Pancreas (tissue), 10 donors: Measurements from ENCODE around the gene RAB1A. TPM values are rescaled to one million over a fixed set of nuclear protein-coding genes. Genes with fewer than 3 reads are reported as not detected.

Experiments used
- ATAC-seq, 4 donors: fragments of 200-7000 bp; cut with Tn5 transposase; one replicate each; pipeline versions ENCODE4 v1.8.0 to v1.9.1; 2020; ENCODE audit warnings: mild to moderate bottlenecking in 4 of 4, moderate library complexity in 4 of 4
- DNase-seq, 6 donors: peaks; one replicate each; pipeline ENCODE4 v3.0.0-alpha.2; 2020
- FAIRE-seq: peaks from 2 replicates; lab custom pipeline; 2012; peaks lifted over from hg19 to GRCh38; lab: Jason Lieb, UNC
- H3K27ac ChIP-seq, 4 donors: fragments of 200-600 bp; sonication (generic); 1 replicate in 3 of 4; 2 replicates in 1 of 4; pipeline versions ENCODE4 v1.5.0 to v1.8.0; 2020
- H3K27me3 ChIP-seq, 4 donors: fragments of 200-600 bp; one replicate each; pipeline ENCODE4 v1.8.0; 2021
- H3K36me3 ChIP-seq, 3 donors: fragments of 200-600 bp; sonication (generic) in 1 of 3; one replicate each; pipeline versions ENCODE4 v1.5.0 to v1.8.0; 2020 to 2021
- H3K4me1 ChIP-seq, 3 donors: fragments of 200-600 bp; one replicate each; pipeline ENCODE4 v1.8.0; 2021
- H3K4me3 ChIP-seq, 4 donors: fragments of 200-600 bp; sonication (generic) in 2 of 4; one replicate each; pipeline versions ENCODE4 v1.5.0 to v1.8.0; 2020 to 2021
- H3K9me3 ChIP-seq, 4 donors: fragments of 200-600 bp; one replicate each; pipeline ENCODE4 v1.8.0; 2021
- WGBS, 2 donors: extraction: QIAGEN DNeasy Blood & Tissue Kit; methylation state at CpG; one replicate each; pipeline ENCODE4 v1.1.7; 2013; 5-methylcytosine and 5-hydroxymethylcytosine counted together
- intact Hi-C, 3 donors: fragments of 100-400 bp; cut with DNase I; formaldehyde crosslinking; loops; one replicate each; pipeline versions ENCODE4 v1.11.1 to v1.14.2; 2022
- polyA plus RNA-seq, 2 donors: library from polyadenylated mRNA; stranded (reverse); fragments of 200-250 nt; gene quantifications; one replicate each; pipeline ENCODE4 v1.2.3, GENCODE V29; 2013
- total RNA-seq, 6 donors: library from RNA; stranded (reverse); fragmentation: NEBNext Ultra II Directional in 4 of 6; extraction: Animal tissue kit (Norgen Biotek cat#: 25700) in 4 of 6; gene quantifications; one replicate each; pipeline versions ENCODE4 v1.2.1 to v1.2.4, GENCODE V29; 2021 to 2023
- TF ChIP-seq, protein P1 (sequence below), 4 donors: fragments of 200-600 bp; sonication (generic) in 3 of 4; IDR thresholded peaks; one replicate each; pipeline versions ENCODE4 v1.5.0 to v1.8.0; 2021; ENCODE audit warnings: antibody characterized with exemption in 4 of 4
- donor health status: healthy with polysubstance abuse.
- donor health status: DM: no; HTN: no; CAD: no; lungs with moderate emphysema.
- donor health status: DM: no; HTN: no; CAD: no.
- donor health status: control.
- donor health status: control.
- donor health status: Bipolar disorder and iron deficiency.
- donor health status: DM: yes; HTN: yes; CAD: no.
- donor health status: DM: no; HTN: no; CAD: no.
- donor health status: DM: no; HTN: no; CAD: no.
- donor health status: DM: yes; HTN: yes; CAD: no.

RAB1A gene
- total and polyA plus RNA-seq, 8 donors = 43.1 to 84.0 (median 67.5) TPM

DNA sequence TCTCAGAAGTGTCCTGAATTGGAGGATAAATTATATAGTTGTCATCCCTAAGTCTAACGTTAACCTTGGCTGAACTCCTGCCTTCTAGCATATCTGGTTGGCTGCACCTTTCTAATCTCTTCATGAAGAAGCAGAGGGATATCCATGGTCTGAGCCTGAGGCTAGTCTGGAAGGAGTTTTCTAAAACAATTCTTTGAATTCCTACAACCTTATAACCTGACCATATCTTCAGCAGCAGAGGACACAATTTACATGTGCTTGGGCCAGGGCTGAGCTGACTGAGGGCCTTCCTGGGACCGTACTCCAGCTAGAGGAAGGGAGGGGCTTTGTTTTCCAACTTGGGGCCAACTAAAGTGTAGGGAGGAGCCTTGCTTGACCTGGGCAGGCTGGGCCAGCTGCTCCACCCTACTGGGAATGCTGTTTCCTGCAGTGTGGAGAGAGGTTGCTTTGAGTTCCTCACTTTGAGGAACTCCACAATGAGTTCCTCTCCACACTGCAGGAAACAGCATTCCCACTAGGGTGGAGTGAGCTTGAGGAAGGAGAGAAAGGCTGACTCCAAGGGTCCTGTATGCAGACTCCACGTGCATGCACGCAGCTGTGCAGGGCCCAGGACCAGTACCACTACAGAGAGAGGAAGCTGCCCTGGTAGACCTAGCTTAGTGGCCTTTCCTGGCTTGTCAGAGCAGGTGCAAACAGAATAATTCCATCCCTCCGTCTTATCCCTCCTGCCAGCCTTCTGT is 54.1 kb downstream of the RAB1A start:
- FAIRE-seq (no peak), ATAC-seq (peak; percentile 33 to 77 (median 49)), DNase-seq (peak in 1 of 6 donors; percentile 28)
- Histone ChIP-seq H3K9me3 (no peaks in the 10 kb centered on the region), H3K27me3 (no peaks in the 10 kb centered on the region), H3K27ac (peak overlapping the region in 2 of 4 donors; percentile 4 to 18), H3K36me3 (peaks cover 0 to 26% (median 4%) of the 10 kb centered on the region in 3 donors), H3K4me3 (no peak overlapping the region), H3K4me1 (peaks cover 0 to 7% (median 4%) of the 10 kb centered on the region in 3 donors)
- TF ChIP-seq, protein P1, sequence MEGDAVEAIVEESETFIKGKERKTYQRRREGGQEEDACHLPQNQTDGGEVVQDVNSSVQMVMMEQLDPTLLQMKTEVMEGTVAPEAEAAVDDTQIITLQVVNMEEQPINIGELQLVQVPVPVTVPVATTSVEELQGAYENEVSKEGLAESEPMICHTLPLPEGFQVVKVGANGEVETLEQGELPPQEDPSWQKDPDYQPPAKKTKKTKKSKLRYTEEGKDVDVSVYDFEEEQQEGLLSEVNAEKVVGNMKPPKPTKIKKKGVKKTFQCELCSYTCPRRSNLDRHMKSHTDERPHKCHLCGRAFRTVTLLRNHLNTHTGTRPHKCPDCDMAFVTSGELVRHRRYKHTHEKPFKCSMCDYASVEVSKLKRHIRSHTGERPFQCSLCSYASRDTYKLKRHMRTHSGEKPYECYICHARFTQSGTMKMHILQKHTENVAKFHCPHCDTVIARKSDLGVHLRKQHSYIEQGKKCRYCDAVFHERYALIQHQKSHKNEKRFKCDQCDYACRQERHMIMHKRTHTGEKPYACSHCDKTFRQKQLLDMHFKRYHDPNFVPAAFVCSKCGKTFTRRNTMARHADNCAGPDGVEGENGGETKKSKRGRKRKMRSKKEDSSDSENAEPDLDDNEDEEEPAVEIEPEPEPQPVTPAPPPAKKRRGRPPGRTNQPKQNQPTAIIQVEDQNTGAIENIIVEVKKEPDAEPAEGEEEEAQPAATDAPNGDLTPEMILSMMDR (IDR thresholded peaks at IDR 0.05) = no peak
- intact Hi-C loops = loop anchor here in 1 of 3 donors (10.0 kb wide), 1 partner anchor 49 kb away; no protein-coding TSS in a partner anchor
- WGBS, 2 donors = 48 to 49% methylated on average over 5 of the region's 5 CpGs

DNA sequence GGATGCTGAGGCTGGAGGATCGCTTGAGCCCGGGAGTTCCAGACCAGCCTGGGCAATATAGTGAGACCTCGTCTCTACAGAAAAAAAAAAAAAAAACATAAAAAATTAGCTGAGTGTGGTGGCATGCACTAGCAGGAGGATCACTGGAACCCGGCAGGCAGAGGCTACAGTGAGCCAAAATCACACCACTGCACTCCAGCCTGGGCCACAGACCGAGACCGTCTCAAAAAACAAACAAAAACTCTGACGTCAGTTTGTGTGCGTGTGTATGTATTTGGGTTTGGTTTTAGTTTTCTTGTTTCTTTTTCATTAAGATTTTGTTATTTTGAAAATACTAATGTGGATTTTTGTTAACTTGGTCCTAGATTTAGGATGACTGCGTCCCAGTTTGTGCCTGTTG is 54.7 kb downstream of the RAB1A start:
- FAIRE-seq (no peak), DNase-seq (no peak), ATAC-seq (peak in 1 of 4 donors; percentile 10)
- intact Hi-C loops = loop anchor here in 1 of 3 donors (10.0 kb wide), 1 partner anchor 50 kb away; no protein-coding TSS in a partner anchor
- no peak overlapping the region for H3K4me3 ChIP-seq
- peak overlapping the region in 1 of 4 donors; percentile 18 for H3K27ac ChIP-seq
- TF ChIP-seq, protein P1 (IDR thresholded peaks at IDR 0.05) = no peak
- H3K27me3 ChIP-seq = no peaks in the 10 kb centered on the region
- peaks cover 0 to 20% (median 4%) of the 10 kb centered on the region in 3 donors for H3K36me3 ChIP-seq
- WGBS, 2 donors = 65 to 77% methylated on average over 9 of the region's 9 CpGs
- H3K4me1 ChIP-seq = peaks cover 0 to 7% (median 4%) of the 10 kb centered on the region in 3 donors
- no peaks in the 10 kb centered on the region for H3K9me3 ChIP-seq

DNA sequence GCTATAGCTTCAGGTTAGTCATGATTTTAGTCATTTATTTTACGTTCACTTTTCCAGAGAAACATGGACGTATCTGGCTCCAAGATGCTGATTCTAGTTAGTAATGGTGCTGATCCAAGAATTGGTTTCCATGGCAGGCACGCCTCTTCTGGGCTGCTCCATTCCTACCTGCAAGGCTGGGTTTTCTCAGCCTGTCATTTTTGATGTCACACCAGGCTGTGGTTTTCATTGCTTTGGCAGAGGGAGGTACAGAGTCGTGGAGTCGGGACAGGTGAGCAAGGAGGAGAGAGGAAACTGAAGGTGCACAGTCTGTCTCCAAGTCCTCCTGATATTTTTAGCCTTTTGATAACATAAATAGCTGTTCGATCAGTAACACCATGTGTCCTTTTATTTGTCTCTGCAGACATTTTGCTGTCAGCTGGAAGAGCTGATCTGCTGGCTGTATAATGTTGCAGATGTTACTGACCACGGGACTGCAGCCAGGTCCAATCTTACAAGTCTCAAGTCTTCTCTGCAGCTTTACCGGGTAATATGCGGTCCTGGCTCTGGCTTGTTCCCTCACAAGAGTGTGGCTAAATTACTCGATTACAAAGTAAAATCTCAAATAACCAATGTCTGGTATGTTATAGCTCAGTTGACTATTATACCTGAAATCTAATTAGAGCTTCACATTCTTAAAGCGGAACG is 55.9 kb downstream of the RAB1A start:
- Histone ChIP-seq H3K27me3 (no peaks in the 10 kb centered on the region), H3K36me3 (peaks cover 0 to 24% (median 0%) of the 10 kb centered on the region in 3 donors), H3K9me3 (no peaks in the 10 kb centered on the region), H3K4me3 (no peak overlapping the region), H3K27ac (no peak overlapping the region), H3K4me1 (peaks cover 0 to 7% (median 4%) of the 10 kb centered on the region in 3 donors)
- intact Hi-C loops = loop anchor here in 1 of 3 donors (10.0 kb wide), 1 partner anchor 51 kb away; no protein-coding TSS in a partner anchor
- no peak for FAIRE-seq
- WGBS, 2 donors = 64 to 67% methylated on average over 12 of the region's 12 CpGs
- TF ChIP-seq, protein P1 (IDR thresholded peaks at IDR 0.05) = no peak
- no peak for DNase-seq
- ATAC-seq = no peak

DNA sequence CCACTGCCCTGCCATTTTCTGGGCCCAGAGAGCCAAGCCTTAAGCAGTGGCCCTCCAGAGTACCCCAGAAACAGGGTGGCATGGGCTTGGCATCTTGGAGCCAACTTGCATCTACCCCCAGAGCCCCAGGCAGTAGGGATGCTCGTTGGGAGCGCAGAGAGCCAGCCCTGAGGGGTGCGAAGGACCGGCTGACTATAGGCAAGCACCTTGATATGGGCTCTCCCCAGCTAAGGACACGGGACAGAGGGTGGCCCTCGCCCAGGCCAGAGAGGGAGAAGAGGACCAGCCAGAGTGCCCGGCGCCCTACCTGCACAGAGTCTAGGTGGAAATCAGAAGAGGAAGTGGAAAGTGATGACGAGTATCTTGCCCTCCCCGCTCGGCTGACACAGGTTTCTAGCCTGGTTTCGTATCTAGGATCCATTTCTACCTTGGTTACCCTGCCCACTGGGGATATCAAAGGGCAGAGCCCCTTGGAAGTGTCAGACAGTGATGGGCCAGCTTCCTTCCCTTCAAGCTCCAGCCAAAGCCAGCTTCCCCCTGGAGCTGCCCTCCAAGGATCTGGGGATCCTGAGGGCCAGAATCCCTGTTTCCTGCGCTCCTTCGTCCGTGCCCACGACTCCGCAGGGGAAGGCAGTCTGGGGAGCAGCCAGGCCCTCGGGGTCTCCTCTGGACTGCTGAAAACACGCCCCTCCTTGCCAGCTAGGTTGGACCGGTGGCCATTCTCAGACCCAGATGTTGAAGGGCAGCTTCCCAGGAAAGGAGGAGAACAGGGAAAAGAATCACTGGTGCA is 57.5 kb downstream of the RAB1A start:
- TF ChIP-seq, protein P1 (IDR thresholded peaks at IDR 0.05) = no peak
- FAIRE-seq (no peak), DNase-seq (peak in 1 of 6 donors; percentile 70), ATAC-seq (no peak)
- intact Hi-C loops = loop anchor here in 1 of 3 donors (10.0 kb wide), 1 partner anchor 52 kb away; no protein-coding TSS in a partner anchor
- Histone ChIP-seq H3K36me3 (peaks cover 0 to 20% (median 0%) of the 10 kb centered on the region in 3 donors), H3K27ac (no peak overlapping the region), H3K27me3 (no peaks in the 10 kb centered on the region), H3K9me3 (no peaks in the 10 kb centered on the region), H3K4me1 (peaks cover 0 to 7% (median 7%) of the 10 kb centered on the region in 3 donors), H3K4me3 (no peak overlapping the region)
- 86 to 90% methylated on average over 20 of the region's 20 CpGs for WGBS, 2 donors
